Loucy (cell line): ENCODE measurements around the gene RCN2.

Experiments used
- H2AFZ ChIP-seq: fragments of 200-600 bp; sonication (generic); 2 replicates; pipeline ENCODE4 v1.6.0; 2016; ENCODE audit warnings: antibody characterized with exemption, mild to moderate bottlenecking, low read length, moderate library complexity
- H3F3A ChIP-seq: fragments of 200-600 bp; 2 replicates; pipeline ENCODE4 v1.6.0; 2016; ENCODE audit warnings: antibody characterized with exemption, low read depth, mild to moderate bottlenecking
- H3K27me3 ChIP-seq: fragments of 200-600 bp; sonication (generic); 2 replicates; pipeline ENCODE4 v1.6.1; 2014; ENCODE audit warnings: low read length, mild to moderate bottlenecking; ENCODE audit not compliant: insufficient read depth, poor library complexity, severe bottlenecking
- H3K36me3 ChIP-seq: fragments of 200-600 bp; sonication (generic); 2 replicates; pipeline ENCODE4 v1.6.1; 2016; ENCODE audit warnings: low read length; ENCODE audit not compliant: insufficient read depth
- H3K4me1 ChIP-seq: fragments of 200-600 bp; sonication (generic); 2 replicates; pipeline ENCODE4 v1.5.1; 2014; ENCODE audit warnings: low read length, mild to moderate bottlenecking; ENCODE audit not compliant: insufficient read depth, poor library complexity, severe bottlenecking
- H3K4me2 ChIP-seq: fragments of 200-600 bp; sonication (generic); 2 replicates; pipeline ENCODE4 v1.6.0; 2014; ENCODE audit warnings: antibody characterized with exemption, low read length, low read depth, mild to moderate bottlenecking; ENCODE audit not compliant: poor library complexity, severe bottlenecking
- H3K4me3 ChIP-seq: fragments of 200-600 bp; sonication (generic); 2 replicates; pipeline ENCODE4 v1.5.1; 2014; ENCODE audit warnings: low read length, mild to moderate bottlenecking, mixed read lengths; ENCODE audit not compliant: poor library complexity, severe bottlenecking
- H3K79me2 ChIP-seq: fragments of 200-600 bp; sonication (generic); 2 replicates; pipeline ENCODE4 v1.6.1; 2014; ENCODE audit warnings: low read length; ENCODE audit not compliant: insufficient read depth
- H3K9ac ChIP-seq: fragments of 200-600 bp; sonication (generic); 2 replicates; pipeline ENCODE4 v1.6.0; 2014; ENCODE audit warnings: mild to moderate bottlenecking, low read depth, low read length, moderate library complexity; ENCODE audit not compliant: poor library complexity, severe bottlenecking
- H3K9me2 ChIP-seq: fragments of 200-600 bp; sonication (generic); replicated peaks from 2 replicates; pipeline ENCODE4 v1.6.1; 2016; ENCODE audit warnings: low read depth, low read length, mixed read lengths
- H3K9me3 ChIP-seq: fragments of 200-600 bp; sonication (generic); 2 replicates; pipeline ENCODE4 v1.6.1; 2014; ENCODE audit warnings: mild to moderate bottlenecking, antibody characterized with exemption, low read length, low read depth; ENCODE audit not compliant: insufficient read depth
- H4K20me1 ChIP-seq: fragments of 200-600 bp; sonication (generic); 2 replicates; pipeline ENCODE4 v1.6.0; 2014; ENCODE audit warnings: antibody characterized with exemption, low read length, mild to moderate bottlenecking; ENCODE audit not compliant: insufficient read depth, poor library complexity, severe bottlenecking
- EZH2phosphoT487 ChIP-seq: fragments of 200-600 bp; IDR thresholded peaks from 2 replicates; pipeline ENCODE4 v1.6.1; 2018; ENCODE audit warnings: antibody characterized with exemption, mild to moderate bottlenecking, moderate library complexity, borderline replicate concordance
- TF ChIP-seq, protein P1 (sequence below): fragments of 200-600 bp; sonication (generic); conservative IDR thresholded peaks from 2 replicates; pipeline ENCODE4 v1.5.1; 2014; ENCODE audit warnings: mild to moderate bottlenecking, antibody characterized with exemption, low read length

Gene RCN2

DNA sequence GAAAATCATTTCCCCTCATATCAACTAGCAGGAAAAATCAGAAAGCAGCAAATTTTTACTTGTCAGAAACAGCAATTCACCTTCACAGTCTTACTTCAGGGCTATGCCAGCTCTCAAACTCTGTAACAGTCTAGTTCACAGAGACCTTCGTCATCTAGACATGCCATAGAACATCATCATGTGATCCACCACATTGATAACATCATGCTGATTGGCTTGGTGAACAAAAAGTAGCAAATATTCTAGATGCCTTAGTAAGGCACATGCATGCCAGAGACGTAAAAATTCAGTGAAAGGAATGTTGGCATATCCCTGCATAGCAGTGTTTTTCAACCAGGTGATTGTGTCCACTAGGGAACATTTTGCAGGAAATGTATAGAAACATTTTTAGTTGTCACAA, 17.8 kb upstream of the RCN2 start:
- H3K9ac ChIP-seq, result no peak overlapping the region
- no peaks in the 10 kb centered on the region for H3K79me2 ChIP-seq
- H3K4me1 ChIP-seq, result peaks cover 10% of the 10 kb centered on the region
- no peaks in the 10 kb centered on the region for H3K9me2 ChIP-seq
- H2AFZ ChIP-seq, result no peak overlapping the region
- no peaks in the 10 kb centered on the region for H3K9me3 ChIP-seq
- H3K36me3 ChIP-seq, result no peaks in the 10 kb centered on the region
- TF ChIP-seq, protein P1, sequence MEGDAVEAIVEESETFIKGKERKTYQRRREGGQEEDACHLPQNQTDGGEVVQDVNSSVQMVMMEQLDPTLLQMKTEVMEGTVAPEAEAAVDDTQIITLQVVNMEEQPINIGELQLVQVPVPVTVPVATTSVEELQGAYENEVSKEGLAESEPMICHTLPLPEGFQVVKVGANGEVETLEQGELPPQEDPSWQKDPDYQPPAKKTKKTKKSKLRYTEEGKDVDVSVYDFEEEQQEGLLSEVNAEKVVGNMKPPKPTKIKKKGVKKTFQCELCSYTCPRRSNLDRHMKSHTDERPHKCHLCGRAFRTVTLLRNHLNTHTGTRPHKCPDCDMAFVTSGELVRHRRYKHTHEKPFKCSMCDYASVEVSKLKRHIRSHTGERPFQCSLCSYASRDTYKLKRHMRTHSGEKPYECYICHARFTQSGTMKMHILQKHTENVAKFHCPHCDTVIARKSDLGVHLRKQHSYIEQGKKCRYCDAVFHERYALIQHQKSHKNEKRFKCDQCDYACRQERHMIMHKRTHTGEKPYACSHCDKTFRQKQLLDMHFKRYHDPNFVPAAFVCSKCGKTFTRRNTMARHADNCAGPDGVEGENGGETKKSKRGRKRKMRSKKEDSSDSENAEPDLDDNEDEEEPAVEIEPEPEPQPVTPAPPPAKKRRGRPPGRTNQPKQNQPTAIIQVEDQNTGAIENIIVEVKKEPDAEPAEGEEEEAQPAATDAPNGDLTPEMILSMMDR, result no peak
- TF ChIP-seq EZH2phosphoT487, result no peak
- H3K4me3 ChIP-seq, result no peak overlapping the region
- no peak overlapping the region for H3K4me2 ChIP-seq
- no peaks in the 10 kb centered on the region for H3F3A ChIP-seq
- H4K20me1 ChIP-seq, result no peaks in the 10 kb centered on the region
- no peaks in the 10 kb centered on the region for H3K27me3 ChIP-seq

DNA sequence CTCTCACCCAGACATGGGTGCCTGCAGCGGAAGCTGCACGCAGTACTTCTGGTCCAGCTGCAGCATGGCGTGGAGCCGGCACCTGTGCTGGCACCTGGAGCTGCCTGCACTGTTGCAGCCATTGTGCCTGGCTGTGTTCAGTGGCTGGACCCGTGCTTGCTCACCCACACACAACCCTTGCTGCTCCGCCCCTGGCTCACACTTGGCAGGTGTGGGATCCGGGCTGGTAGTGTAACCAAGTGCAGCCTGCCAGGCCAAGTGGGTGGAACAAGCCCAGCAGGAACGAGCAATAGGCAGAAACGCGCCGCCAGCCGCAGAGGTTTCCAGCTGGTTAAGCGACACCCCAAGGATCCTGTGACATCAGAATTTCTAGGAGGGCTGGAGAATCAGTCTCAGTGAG, 15.2 kb upstream of the RCN2 start:
- Histone ChIP-seq H3K4me2 (no peak overlapping the region), H4K20me1 (no peaks in the 10 kb centered on the region)
- TF ChIP-seq, protein P1, result no peak

DNA sequence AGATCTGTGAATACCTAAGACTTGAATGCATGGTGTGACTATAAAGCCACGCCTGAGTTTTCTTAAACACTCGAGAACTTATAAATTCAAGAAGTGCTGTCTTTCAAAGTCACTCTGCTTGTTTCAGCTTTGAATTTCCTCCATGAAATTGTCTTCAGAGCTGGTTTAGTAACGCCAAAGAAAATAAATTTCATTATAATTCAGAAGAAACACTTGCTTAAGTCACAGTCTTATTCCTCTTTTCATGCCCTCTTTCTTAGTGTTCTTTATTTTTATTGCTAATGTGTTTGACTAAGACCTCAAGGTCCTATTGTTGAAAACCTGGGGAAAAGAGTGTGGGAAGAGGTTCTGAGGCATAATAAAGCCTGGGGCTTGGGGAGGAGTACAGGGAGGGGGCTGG, 3.3 kb upstream of the RCN2 start:
- no peak for TF ChIP-seq EZH2phosphoT487
- TF ChIP-seq, protein P1, result no peak
- Histone ChIP-seq H3K27me3 (no peaks in the 10 kb centered on the region), H3K4me3 (no peak overlapping the region), H3K9me3 (no peaks in the 10 kb centered on the region), H3K4me1 (peaks cover 17% of the 10 kb centered on the region), H3K36me3 (no peaks in the 10 kb centered on the region), H4K20me1 (peaks cover 10% of the 10 kb centered on the region), H3K9me2 (no peaks in the 10 kb centered on the region), H3F3A (no peaks in the 10 kb centered on the region), H3K79me2 (peaks cover 16% of the 10 kb centered on the region), H3K4me2 (no peak overlapping the region), H2AFZ (no peak overlapping the region), H3K9ac (no peak overlapping the region)

More for the DNA sequence above, 15.2 kb upstream of the RCN2 start:
- no peaks in the 10 kb centered on the region for H3K36me3 ChIP-seq
- no peaks in the 10 kb centered on the region for H3K27me3 ChIP-seq
- H2AFZ ChIP-seq, result no peak overlapping the region
- H3K4me3 ChIP-seq, result no peak overlapping the region
- no peaks in the 10 kb centered on the region for H3F3A ChIP-seq
- H3K4me1 ChIP-seq, result peaks cover 10% of the 10 kb centered on the region
- H3K9me2 ChIP-seq, result no peaks in the 10 kb centered on the region
- no peaks in the 10 kb centered on the region for H3K9me3 ChIP-seq
- H3K9ac ChIP-seq, result no peak overlapping the region
- no peaks in the 10 kb centered on the region for H3K79me2 ChIP-seq
